ENCODE measurements around the gene NTMT2. TPM values are rescaled to one million over a fixed set of nuclear protein-coding genes. Genes with fewer than 3 reads are reported as not detected.

Gene NTMT2
- polyA plus RNA-seq, 1 donor from 2014 or later, result 0.27 TPM

GRCh38 chr1:170145061-170145460, 698 bp upstream of the NTMT2 start:
- H3K27ac ChIP-seq (ENCODE audit: low read length), result peak overlapping the region; percentile 88
- no peak overlapping the region for H2AFZ ChIP-seq (ENCODE audit: low read depth, low read length)
- no peaks in the 10 kb centered on the region for H3K27me3 ChIP-seq (ENCODE audit: insufficient read depth, low read depth, low read length)
- H3K36me3 ChIP-seq (ENCODE audit: insufficient read depth, low read length), result no peaks in the 10 kb centered on the region
- TF ChIP-seq EZH2 (IDR thresholded peaks at IDR 0.05; ENCODE audit: borderline replicate concordance, insufficient read depth, low read length, poor library complexity, severe bottlenecking) (no peak), SMC3 (conservative IDR thresholded peaks at IDR 0.05; ENCODE audit: poor library complexity) (no peak), POLR2AphosphoS5 (IDR thresholded peaks at IDR 0.05) (no peak), EP300 (conservative IDR thresholded peaks at IDR 0.05; ENCODE audit: poor library complexity, severe bottlenecking) (no peak)
- peaks cover 9% of the 10 kb centered on the region for H3F3A ChIP-seq (ENCODE audit: insufficient read depth, low read length, poor library complexity, severe bottlenecking)
- H3K79me2 ChIP-seq (replicated peaks; ENCODE audit: insufficient read depth, low read length), result no peaks in the 10 kb centered on the region
- peak overlapping the region; percentile 54 for H3K9ac ChIP-seq (ENCODE audit: low read length)
- H3K9me3 ChIP-seq (ENCODE audit: low read length), result no peaks in the 10 kb centered on the region
- H3K4me2 ChIP-seq (ENCODE audit: low read length), result peak overlapping the region; percentile 70
- peak overlapping the region; percentile 55 for H3K4me3 ChIP-seq (ENCODE audit: low read length)
- no peaks in the 10 kb centered on the region for H3K9me2 ChIP-seq (ENCODE audit: insufficient read depth, low read length)
- H4K20me1 ChIP-seq (ENCODE audit: insufficient read depth), result no peaks in the 10 kb centered on the region

- Histone ChIP-seq H3K9me3 (ENCODE audit: low read length) (no peaks in the 10 kb centered on the region), H3K27me3 (ENCODE audit: insufficient read depth, low read depth, low read length) (no peaks in the 10 kb centered on the region), H3K79me2 (replicated peaks; ENCODE audit: insufficient read depth, low read length) (no peaks in the 10 kb centered on the region), H3K36me3 (ENCODE audit: insufficient read depth, low read length) (no peaks in the 10 kb centered on the region), H2AFZ (ENCODE audit: low read depth, low read length) (no peak overlapping the region), H4K20me1 (ENCODE audit: insufficient read depth) (no peaks in the 10 kb centered on the region), H3K4me3 (ENCODE audit: low read length) (peak overlapping the region; percentile 55), H3K27ac (ENCODE audit: low read length) (peak overlapping the region; percentile 88), H3F3A (ENCODE audit: insufficient read depth, low read length, poor library complexity, severe bottlenecking) (peaks cover 9% of the 10 kb centered on the region), H3K9me2 (ENCODE audit: insufficient read depth, low read length) (no peaks in the 10 kb centered on the region), H3K9ac (ENCODE audit: low read length) (peak overlapping the region; percentile 54), H3K4me2 (ENCODE audit: low read length) (peak overlapping the region; percentile 70)
- TF ChIP-seq RAD21 (conservative IDR thresholded peaks at IDR 0.05) (no peak), TAF1 (IDR thresholded peaks at IDR 0.05; ENCODE audit: low read depth) (no peak), CTCF (IDR thresholded peaks at IDR 0.05; ENCODE audit: poor library complexity, severe bottlenecking) (no peak), MXI1 (conservative IDR thresholded peaks at IDR 0.05; ENCODE audit: poor library complexity, severe bottlenecking) (no peak), POLR2AphosphoS5 (IDR thresholded peaks at IDR 0.05) (no peak), SMC3 (conservative IDR thresholded peaks at IDR 0.05; ENCODE audit: poor library complexity) (no peak), EZH2 (IDR thresholded peaks at IDR 0.05; ENCODE audit: borderline replicate concordance, insufficient read depth, low read length, poor library complexity, severe bottlenecking) (no peak), REST (IDR thresholded peaks at IDR 0.05; ENCODE audit: borderline replicate concordance) (no peak), EP300 (conservative IDR thresholded peaks at IDR 0.05; ENCODE audit: poor library complexity, severe bottlenecking) (no peak)
These were observed 1.0 kb downstream of the NTMT2 start for GRCh38 chr1:170146720-170147263.
